Mesodermal cell (in vitro differentiated cells): ENCODE measurements around the gene EYA2.

Source experiments
- H3K27ac ChIP-seq: 2 replicates; pipeline ENCODE4 v1.7.0; 2013; ENCODE audit warnings: mild to moderate bottlenecking, low read depth, low read length, moderate library complexity; ENCODE audit not compliant: severe bottlenecking
- H3K36me3 ChIP-seq: 2 replicates; pipeline ENCODE4 v1.7.1; 2013; ENCODE audit warnings: mild to moderate bottlenecking, low read length, moderate library complexity; ENCODE audit not compliant: control insufficient read depth, insufficient read depth
- H3K4me1 ChIP-seq: one replicate; pipeline ENCODE4 v1.7.1; 2013; ENCODE audit warnings: mild to moderate bottlenecking, low read length; ENCODE audit not compliant: insufficient read depth, control insufficient read depth, poor library complexity, severe bottlenecking
- H3K4me3 ChIP-seq: 2 replicates; pipeline ENCODE4 v1.7.0; 2013; ENCODE audit warnings: low read length, control low read depth, mild to moderate bottlenecking; ENCODE audit not compliant: insufficient read depth, poor library complexity, severe bottlenecking; ENCODE audit errors: extremely low read depth
- H3K9me3 ChIP-seq: 2 replicates; pipeline ENCODE4 v1.7.1; 2013; ENCODE audit warnings: mild to moderate bottlenecking, low read length, moderate library complexity; ENCODE audit not compliant: control insufficient read depth
- WGBS, 2 experiments: methylation state at CpG; one replicate each; pipeline ENCODE4 v1.1.5; 2013; ENCODE audit warnings: missing lambda C conversion rate in 2 of 2; ENCODE audit not compliant: insufficient coverage in 2 of 2; 5-methylcytosine and 5-hydroxymethylcytosine counted together

The EYA2 gene

GRCh38 chr20:47086316-47086715 is 191.7 kb downstream of the EYA2 start:
- H3K4me1 ChIP-seq, result no peaks in the 10 kb centered on the region
- no peak overlapping the region for H3K27ac ChIP-seq
- 57 to 94% methylated on average over 2 to 3 of the region's 6 CpGs for WGBS, 2 experiments
- no peaks in the 10 kb centered on the region for H3K36me3 ChIP-seq
- H3K4me3 ChIP-seq, result no peak overlapping the region
- H3K9me3 ChIP-seq, result no peaks in the 10 kb centered on the region

- no peaks in the 10 kb centered on the region for H3K9me3 ChIP-seq
- H3K27ac ChIP-seq, result no peak overlapping the region
- H3K4me1 ChIP-seq, result no peaks in the 10 kb centered on the region
- 77 to 95% methylated on average over 4 of the region's 7 CpGs for WGBS, 2 experiments
- no peaks in the 10 kb centered on the region for H3K36me3 ChIP-seq
- H3K4me3 ChIP-seq, result no peak overlapping the region
Measured at GRCh38 chr20:47088335-47088734, 193.7 kb downstream of the EYA2 start.

- no peak overlapping the region for H3K4me3 ChIP-seq
- no peak overlapping the region for H3K27ac ChIP-seq
- H3K4me1 ChIP-seq, result no peaks in the 10 kb centered on the region
- H3K9me3 ChIP-seq, result no peaks in the 10 kb centered on the region
- 89 to 94% methylated on average over 7 to 10 of the region's 15 CpGs for WGBS, 2 experiments
- no peaks in the 10 kb centered on the region for H3K36me3 ChIP-seq
Measured at GRCh38 chr20:47089151-47089550, 194.5 kb downstream of the EYA2 start.

GRCh38 chr20:47090835-47091234 is 196.2 kb downstream of the EYA2 start:
- Histone ChIP-seq H3K9me3 (no peaks in the 10 kb centered on the region), H3K4me3 (no peak overlapping the region), H3K27ac (no peak overlapping the region), H3K36me3 (no peaks in the 10 kb centered on the region), H3K4me1 (no peaks in the 10 kb centered on the region)
- WGBS, 2 experiments, result 96 to 98% methylated on average over 5 of the region's 5 CpGs

GRCh38 chr20:47093320-47093966 is 198.8 kb downstream of the EYA2 start:
- Histone ChIP-seq H3K9me3 (peaks cover 7% of the 10 kb centered on the region), H3K4me3 (no peak overlapping the region), H3K4me1 (no peaks in the 10 kb centered on the region), H3K36me3 (no peaks in the 10 kb centered on the region), H3K27ac (no peak overlapping the region)
- WGBS, 2 experiments, result 95 to 98% methylated on average over 12 of the region's 13 CpGs

GRCh38 chr20:47095690-47096089 is 201.0 kb downstream of the EYA2 start:
- peaks cover 7% of the 10 kb centered on the region for H3K9me3 ChIP-seq
- no peaks in the 10 kb centered on the region for H3K4me1 ChIP-seq
- H3K4me3 ChIP-seq, result no peak overlapping the region
- H3K36me3 ChIP-seq, result no peaks in the 10 kb centered on the region
- no CpG with 5 or more reads among the region's 1 CpG for WGBS, 2 experiments
- no peak overlapping the region for H3K27ac ChIP-seq

- Histone ChIP-seq H3K36me3 (no peaks in the 10 kb centered on the region), H3K4me1 (no peaks in the 10 kb centered on the region), H3K9me3 (peaks cover 7% of the 10 kb centered on the region), H3K27ac (no peak overlapping the region), H3K4me3 (no peak overlapping the region)
- WGBS, 2 experiments, result 91 to 92% methylated on average over 11 of the region's 13 CpGs
Measured at GRCh38 chr20:47097691-47098622, 203.3 kb downstream of the EYA2 start.

- H3K36me3 ChIP-seq, result no peaks in the 10 kb centered on the region
- 88 to 100% methylated on average over 4 of the region's 7 CpGs for WGBS, 2 experiments
- no peak overlapping the region for H3K4me3 ChIP-seq
- no peak overlapping the region for H3K27ac ChIP-seq
- peaks cover 7% of the 10 kb centered on the region for H3K9me3 ChIP-seq
- H3K4me1 ChIP-seq, result no peaks in the 10 kb centered on the region
Measured at GRCh38 chr20:47099093-47099492, 204.4 kb downstream of the EYA2 start.

GRCh38 chr20:47099825-47100441 is 205.3 kb downstream of the EYA2 start:
- no peak overlapping the region for H3K27ac ChIP-seq
- H3K4me3 ChIP-seq, result no peak overlapping the region
- no peaks in the 10 kb centered on the region for H3K36me3 ChIP-seq
- H3K9me3 ChIP-seq, result peaks cover 7% of the 10 kb centered on the region
- WGBS, 2 experiments, result 96% methylated on average over 3 to 4 of the region's 6 CpGs
- H3K4me1 ChIP-seq, result no peaks in the 10 kb centered on the region

GRCh38 chr20:47102629-47103028 is 208.0 kb downstream of the EYA2 start:
- Histone ChIP-seq H3K27ac (no peak overlapping the region), H3K9me3 (no peaks in the 10 kb centered on the region), H3K4me1 (no peaks in the 10 kb centered on the region), H3K4me3 (no peak overlapping the region), H3K36me3 (no peaks in the 10 kb centered on the region)
- 73 to 100% methylated on average over 1 to 2 of the region's 2 CpGs for WGBS, 2 experiments
